Dermis microvascular lymphatic vessel endothelial cell (primary cell): ENCODE measurements around the gene DUSP8. TPM values are rescaled to one million over a fixed set of nuclear protein-coding genes. Genes with fewer than 3 reads are reported as not detected.
"Not testable (repeated sequence)": the region's sequence is repeated elsewhere in the genome, so short reads cannot be mapped to it uniquely, and the experiment has no call there.

Experiments used
- DNase-seq, 2 donors: peaks; one replicate each; pipeline versions ENCODE4 v3.0.0 to v3.0.0-alpha.2; 2010; ENCODE audit warnings: low read depth in 2 of 2
- total RNA-seq: library from RNA; depleted of rRNA; stranded (reverse); fragments of >200 nt; gene quantifications from 2 replicates; pipeline ENCODE4 v1.2.1, GENCODE V29; 2014

DUSP8 gene
- total RNA-seq, 1 donor from 2014 or later = 0.26 TPM

DNA sequence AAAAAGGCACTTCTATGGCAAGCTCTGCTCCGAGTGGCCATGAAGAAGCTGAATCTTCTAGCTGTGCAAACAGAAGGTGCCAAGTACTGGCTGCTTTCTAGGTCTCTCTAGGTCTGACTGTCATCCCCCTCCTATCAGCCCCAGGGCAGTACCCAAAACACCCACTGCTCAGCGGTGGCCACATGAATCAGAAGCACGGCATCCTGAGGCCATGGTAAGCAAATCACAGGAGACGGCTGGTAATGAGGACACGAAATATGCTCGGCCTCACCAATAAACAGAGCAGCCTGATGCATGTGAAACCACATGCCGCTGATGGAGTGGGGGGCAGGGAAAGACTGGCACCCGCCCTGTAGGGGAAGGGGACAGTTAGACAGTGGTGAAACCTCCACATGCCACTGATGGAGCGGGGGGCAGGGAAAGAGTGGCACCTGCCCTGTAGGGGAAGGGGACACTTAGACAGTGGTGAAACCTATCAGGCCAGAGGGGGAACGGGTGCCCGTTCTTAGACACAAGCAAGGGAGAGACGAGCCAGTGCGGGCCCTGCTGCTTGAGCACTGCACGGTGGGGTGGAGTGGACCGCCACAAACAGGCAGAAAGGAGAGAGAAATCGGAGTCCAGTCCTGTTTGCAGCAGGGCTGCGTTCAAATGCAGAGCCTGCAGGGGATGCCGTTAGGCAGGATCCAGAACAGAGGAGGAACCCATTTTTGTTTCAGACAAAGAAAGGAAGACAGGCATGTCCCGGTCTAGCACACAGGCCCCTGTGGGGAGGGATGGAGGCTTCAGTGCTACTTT is 55.6 kb downstream of the DUSP8 start:
- DNase-seq = no peak

DNA sequence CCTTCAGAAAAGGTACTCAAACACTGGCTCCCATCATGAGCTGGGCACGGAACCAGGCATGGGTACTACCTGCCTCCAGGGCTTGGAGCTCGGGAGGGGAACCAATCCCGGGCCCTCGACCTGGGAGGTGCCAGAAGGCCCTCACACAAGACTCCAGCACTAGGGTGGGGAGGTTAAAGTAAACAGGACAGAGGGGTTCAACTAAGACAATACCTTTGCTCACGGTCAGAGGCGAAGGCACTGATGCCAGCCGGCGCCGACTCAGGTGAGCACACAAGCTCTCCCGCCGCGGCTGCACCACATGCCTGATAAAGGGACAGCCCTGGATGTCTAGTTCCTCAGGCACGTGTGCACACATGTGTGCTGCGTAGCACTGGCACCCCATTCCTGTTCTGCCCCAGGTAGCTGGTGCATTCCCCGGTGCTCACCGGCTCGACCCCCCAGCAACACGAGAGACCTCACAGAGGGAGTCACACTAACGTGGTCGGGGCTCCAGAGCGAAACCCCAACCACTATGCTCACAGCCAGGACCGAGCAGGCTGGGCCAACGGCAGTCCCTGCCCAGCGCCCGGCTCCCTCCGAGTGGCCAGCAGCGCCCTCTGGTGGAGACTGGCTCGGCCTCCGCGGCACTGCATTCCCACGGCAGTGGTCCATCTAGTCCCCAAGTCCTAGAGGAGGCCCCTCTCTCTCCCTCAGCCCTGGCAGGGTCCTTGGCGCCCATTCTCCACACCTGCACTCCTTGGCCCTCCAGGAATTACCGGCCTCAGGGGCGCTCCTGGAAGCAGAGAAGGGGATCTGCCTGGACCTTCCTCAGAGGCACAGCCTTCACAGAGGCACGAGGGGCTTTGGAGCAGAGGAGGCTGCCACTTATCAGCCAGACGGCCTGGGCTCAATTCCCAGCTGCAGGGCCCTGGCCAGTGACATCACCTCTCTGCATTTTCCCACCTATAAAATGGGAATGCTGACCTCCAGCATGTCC is 56.7 kb downstream of the DUSP8 start:
- peak; percentile 25 to 60 for DNase-seq

DNA sequence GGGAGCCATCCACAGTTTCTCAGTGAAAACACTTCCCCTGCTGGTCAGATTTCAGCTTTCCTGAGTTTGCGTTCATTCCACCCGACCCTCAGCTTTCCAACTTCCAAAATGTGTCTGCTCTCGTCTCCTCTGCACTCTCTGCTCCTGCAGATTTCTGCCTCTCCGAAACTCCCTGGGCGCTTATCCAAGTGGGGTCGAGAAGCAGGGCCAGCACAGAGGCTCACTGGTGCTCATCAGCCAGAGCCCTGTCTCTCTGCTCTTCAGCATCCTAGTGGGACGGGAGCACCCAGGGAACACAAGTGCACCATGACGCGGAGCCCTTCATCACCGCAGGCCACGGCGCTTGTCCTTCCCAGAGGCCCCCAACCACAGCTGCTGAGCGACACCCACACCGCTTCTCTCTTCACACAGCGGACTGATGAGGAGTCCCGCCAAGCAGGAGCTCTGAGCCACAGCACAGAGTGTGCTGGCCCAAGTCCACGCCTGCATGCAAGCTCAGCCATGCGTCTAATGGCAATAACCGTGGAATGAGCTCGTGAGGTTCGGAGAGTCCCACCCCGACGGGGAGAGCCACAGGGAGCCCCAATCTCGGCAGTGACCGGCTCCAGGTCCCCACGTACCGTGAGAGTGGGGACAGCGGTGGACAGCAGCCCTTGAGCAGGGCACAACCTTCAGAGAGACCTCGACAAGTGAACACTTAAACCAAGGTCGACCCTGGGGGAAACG is 57.6 kb downstream of the DUSP8 start:
- no peak for DNase-seq

DNA sequence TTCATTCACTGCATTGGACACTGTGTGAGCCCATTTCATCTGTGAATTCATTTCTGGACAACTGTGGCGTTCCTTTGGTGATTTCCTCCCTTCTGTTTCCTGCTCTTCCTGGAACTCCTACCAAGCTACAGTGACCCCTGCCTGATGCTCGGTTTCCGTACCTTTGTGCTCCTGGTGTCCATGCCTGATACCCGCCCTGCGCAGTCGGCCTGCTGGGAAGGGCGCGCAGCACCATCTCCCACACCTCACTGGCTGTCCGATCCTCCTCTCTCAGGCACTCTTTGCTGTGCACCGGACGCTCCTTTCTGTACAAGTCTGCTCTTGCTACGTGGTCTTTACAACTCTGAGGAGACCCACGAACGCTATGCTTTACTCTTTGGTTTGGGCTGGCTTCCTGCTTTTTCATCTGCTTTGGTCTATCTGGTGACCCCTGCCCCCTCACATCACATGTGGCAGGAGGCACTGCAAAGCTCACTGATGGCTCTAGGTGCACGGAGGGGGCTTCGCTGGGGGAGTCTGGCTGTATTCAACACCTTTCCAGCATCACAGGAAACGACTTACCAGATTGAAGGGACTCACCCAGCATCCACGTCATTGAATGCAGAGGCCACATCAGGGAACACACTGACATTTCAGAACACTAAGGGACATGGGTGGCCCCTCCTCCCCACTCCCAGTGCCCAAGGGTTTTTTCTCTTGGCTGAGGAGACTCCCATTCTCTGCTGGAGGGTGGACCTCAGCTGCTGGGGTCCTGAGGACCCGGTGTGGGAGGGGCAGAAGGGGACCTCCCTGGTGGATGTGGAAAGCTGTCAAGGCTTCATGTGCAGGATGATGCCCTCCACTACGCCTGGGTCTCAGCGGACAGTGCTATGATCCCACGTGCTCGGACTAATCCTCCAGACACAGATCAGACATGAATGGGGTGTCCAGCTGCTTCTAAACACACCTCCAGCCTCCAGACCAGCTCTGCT is 58.5 kb downstream of the DUSP8 start:
- DNase-seq = peak; percentile 52 to 79

DNA sequence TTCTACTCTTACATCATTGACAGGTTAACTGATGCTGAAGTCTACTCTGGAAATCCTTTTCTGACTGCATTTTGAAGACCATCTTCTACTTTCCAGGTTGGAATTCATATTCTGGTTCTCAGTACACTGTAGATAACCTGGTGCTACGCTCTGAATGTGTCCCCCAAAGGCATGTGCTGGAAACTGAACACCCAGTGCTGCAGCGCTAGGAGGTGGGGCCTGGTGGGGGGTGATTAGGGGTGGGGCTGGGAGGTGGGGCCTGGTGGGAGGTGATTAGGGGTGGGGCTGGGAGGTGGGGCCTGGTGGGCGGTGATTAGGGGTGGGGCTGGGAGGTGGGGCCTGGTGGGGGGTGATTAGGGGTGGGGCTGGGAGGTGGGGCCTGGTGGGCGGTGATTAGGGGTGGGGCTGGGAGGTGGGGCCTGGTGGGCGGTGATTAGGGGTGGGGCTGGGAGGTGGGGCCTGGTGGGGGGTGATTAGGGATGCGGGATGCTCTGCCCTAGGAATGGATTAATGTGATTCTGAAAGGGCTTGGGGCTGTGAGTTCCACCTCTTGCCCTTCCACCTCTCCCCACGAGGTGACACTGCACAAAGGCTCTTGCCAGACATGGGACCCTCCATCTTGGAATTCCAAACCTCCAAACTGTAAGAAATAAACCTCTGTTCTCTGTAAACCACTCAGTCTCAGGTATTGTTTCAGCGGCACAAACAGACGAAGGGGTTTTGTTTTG is 59.4 kb downstream of the DUSP8 start:
- DNase-seq = peak in 1 of 2 donors; percentile 33

DNA sequence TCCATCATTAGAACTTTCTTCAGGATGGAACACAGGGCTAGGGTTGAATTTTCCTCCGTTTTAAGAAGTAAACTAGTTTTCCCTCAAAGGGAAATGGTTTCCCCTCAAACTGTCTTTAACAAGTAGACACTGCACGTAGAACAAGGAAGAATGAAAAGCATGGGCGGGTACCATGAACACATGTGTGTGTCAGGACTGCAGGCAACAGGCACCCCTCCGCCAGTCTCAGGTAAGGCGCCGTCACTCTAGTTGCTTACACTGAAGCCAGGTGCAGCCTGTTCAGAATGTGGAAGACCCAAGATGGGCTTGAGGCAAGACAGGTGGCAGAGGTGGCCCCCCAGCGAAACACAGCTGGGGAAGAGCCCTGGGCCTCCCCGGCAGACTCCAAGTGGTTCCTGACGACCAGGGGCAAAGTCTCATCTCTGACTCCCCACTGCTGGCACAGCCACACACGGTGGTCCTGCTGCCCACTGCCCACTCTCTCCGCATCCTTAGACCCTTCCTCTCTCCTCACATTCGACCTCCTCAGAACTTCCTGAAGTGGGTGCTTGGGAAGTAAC is 60.1 kb downstream of the DUSP8 start:
- DNase-seq = no peak

DNA sequence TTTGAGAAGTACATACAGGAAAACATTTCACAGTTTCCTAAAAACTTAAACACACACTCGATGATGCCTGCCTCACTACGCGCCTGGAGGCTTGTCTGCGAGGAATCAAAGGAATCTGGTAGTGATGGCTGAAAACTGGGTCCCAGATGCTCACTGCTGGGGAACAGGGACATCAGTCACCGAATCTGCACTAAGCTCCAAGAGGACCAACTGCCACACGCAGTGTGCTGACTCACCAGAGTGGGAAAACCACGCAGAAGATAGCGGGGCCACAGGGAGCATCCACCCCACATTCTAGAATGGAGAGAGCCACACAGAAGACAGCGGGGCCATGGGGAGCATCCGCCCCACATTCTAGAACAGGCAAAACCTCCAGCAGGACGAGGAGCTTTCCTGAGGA is 61.1 kb downstream of the DUSP8 start:
- DNase-seq = no peak

DNA sequence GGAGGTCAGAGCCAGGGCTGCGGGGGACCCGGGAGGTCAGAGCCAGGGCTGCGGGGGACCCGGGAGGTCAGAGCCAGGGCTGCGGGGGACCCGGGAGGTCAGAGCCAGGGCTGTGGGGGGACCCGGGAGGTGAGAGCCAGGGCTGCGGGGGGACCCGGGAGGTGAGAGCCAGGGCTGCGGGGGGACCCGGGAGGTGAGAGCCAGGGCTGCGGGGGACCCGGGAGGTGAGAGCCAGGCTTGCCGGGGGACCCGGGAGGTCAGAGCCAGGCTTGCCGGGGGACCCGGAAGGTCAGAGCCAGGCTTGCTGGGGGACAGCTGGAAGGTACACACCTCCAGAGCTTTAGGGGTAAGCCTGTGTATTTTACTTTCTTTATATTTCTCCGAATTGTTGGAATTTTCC is 61.7 kb downstream of the DUSP8 start:
- DNase-seq = not testable (repeated sequence)

DNA sequence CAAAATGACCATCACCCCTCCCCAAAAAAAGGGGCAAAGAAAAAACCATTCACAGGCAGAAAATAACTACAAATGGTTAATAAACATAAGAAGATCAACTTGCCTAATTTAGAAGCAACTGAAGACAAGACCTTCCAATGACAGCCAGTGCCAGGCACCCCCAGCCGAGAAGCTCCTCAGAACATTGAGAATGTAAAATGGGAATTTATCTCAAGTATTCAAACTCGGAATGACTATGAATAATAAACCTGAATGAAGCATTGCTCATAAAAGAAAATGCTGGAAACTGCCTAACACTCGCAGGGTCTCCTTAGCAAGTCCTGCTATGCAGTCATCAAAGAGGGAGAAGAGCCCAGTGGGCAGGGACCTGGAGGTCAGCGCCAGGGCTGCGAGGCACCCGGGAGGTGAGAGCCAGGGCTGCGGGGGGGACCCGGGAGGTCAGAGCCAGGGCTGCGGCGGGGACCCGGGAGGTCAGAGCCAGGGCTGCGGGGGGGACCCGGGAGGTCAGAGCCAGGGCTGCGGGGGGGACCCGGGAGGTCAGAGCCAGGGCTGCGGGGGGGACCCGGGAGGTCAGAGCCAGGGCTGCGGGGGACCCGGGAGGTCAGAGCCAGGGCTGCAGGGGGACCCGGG is 62.3 kb downstream of the DUSP8 start:
- no peak for DNase-seq

DNA sequence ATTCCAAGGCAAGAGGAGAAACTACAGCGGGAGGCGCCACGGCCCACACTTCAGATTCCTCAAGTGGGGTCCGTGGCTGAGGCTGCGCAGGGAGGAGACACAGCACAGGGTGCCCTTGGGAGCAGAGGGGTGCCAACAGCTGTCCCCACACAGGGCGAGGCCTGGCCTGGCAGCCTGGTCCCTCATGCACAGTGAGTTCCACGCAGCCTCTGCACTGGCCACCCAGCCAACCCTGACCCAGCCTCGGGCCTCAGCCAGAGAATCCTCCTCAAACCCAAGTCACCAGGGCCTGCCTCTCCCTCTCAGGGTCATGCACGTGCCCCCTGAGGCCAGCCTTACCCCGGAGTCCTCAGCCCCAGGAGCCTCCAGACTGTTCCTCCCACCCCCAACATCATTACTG is 63.1 kb downstream of the DUSP8 start:
- no peak for DNase-seq

DNA sequence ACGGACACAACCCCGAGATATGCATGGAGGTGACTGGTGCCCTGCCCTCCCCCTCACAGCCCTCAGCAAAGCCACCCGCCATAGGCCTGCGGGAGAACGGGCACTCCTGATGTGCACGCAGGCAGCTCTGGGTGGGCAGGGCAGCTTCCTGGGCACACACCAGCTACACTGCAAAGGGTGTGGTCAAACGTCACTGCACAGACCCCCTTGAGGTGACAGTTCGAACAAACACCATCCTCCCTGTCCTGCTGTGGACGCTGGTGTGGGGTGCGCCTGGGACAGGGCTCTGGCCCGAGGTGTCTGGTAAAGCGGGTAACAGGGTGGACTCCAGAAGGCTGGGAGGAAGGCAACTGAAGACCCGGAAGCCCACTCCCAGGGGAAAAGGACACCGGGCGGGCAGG is 63.6 kb downstream of the DUSP8 start:
- no peak for DNase-seq

DNA sequence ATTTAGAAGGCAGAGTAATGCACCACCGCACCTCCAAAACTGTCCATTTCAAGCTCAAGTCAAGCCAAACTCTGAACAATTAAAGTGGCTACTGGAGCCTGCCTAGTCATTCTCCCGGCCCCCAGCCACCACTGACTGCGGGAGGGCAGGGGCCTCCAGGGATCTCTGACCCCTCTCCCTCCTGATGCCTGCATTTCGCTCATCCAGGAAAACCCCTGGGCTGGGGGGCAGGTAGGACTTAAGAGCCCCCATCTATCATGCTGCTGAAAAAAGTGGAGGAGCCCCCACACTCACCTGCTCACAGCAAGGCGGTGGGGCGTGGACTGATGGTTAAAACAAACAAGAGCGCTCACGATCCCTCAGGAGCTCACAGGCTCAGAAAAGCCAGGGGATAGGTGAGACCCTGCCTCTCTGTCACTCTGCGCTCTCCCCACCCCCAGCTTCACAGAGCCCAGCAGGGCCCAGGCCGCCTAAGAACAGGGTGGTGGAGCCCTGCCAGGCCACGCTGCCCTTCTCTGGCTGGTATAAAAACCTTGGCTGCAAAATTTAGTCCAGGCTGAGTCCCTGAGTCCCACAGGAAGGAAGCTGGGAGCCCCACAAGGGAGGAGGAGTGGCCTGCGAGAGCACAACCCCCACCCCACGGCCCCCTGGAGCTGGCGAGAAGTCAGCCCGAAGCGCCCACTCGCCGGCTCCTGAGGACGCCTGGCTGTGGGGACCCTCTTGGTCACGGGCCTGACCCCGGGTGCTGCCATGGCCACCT is 64.5 kb downstream of the DUSP8 start:
- DNase-seq = no peak

DNA sequence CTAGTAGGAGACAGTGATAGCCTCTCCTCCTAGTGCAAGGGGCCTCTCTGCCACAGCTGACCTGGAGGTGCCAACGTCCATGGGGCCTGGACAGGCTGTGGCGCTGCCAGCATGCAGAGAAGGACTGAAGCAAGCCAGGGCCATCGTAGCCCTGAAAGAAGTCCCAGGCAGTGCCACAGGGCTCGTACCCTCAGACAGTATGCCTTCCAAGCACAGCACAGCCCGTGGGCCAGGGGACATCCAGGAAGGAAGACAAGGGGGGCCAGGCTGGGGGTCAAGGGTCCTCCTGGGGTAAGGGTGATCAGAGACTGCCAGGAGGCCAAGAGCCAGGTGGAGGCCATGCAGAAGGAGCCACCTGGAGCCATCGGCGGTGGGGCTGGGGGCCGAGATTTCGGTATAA is 65.1 kb downstream of the DUSP8 start:
- DNase-seq = no peak

DNA sequence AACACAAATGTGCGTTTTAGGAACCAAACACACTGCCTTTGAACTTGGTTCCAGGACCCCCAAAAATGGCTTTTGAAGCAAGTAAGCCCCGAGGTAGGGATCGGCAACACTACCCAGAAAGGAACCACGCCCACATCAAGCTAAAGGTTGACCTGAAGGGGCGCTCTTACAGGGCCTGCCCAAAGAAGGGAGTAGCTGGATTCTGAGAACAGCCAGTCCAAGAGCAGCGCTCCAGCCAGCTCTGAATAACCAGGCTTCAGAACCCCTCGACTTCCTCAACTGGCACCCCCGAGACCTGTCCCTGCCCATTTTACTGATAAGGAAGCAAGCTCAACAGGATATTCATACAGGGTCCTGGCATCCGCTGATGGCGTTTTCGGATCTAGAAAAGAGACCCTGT is 66.6 kb downstream of the DUSP8 start:
- no peak for DNase-seq

DNA sequence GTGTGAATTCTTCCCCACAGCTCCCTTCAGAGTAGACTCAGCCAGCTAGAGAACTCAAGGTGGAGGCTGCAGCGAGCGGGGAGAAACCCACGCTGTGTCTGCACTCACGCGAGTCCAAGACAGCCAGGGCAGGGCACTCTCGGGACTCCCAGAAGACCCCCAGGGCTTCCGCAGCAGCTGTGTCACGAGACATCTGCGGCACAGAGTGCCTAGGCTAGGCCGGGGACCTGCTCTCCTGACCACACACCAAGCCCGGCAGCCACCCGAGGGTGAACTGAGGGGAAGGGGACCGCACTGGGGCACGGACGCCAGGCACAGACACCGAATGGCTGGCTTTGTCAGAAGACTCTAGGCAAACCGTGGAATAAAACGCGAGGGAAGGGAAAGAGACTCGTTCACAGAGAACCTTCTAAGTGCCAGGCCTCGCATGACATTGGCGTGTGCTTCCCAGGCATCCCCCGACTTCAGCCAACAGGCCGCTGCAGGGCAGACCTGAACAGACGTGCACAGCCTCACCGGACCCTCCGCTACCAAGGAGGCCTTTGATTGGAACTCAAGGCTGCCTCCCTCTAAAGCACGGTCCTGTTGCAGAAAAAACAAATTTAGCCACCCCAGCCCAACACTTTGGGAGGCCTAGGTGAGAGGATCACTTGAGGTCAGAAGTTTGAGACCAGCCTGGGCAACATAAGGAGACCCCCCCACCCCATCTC is 67.3 kb downstream of the DUSP8 start:
- no peak for DNase-seq

DNA sequence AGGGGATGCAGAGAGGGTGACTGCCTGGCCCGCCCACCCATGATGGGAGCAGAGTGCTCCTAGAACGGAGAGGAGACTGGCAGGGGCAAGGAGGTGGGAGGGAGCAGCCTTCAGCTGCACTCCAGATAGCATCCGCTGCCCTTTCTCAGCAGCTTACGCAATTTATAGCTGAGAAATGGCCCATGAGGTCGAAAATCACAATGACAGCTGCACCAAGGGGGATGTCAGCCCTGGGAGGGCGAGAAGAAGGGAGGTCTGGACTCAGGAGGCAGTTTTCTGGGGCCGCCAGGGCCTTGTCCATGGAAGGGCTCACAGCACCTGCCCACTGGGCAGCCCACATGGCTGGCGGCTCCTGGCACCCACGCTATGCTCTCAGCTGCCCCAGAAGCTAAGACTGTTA is 67.9 kb downstream of the DUSP8 start:
- DNase-seq = no peak
